OCI-LY7 (cell line): ENCODE data around the gene RCC1. TPM values are rescaled to one million over a fixed set of nuclear protein-coding genes. Genes with fewer than 3 reads are reported as not detected.

Experiments used
- BruUV-seq: library from RNA; stranded (reverse); fragments of 400-500 nt; replicated peaks from 2 replicates; lab custom pipeline; 2021; lab: Mats Ljungman, UMichigan
- CTCF ChIA-PET: fragments of 300-600 bp; sonication (Branson Sonifier 250); formaldehyde crosslinking; loops from one replicate; lab custom pipeline; 2022; ENCODE audit warnings: antibody characterized with exemption; ENCODE audit not compliant: unreplicated experiment; lab: Charles Lee
- POLR2A ChIA-PET: fragments of 300-600 bp; sonication (Branson Sonifier 250); formaldehyde crosslinking; loops from one replicate; lab custom pipeline; 2022; ENCODE audit warnings: antibody characterized with exemption; lab: Charles Lee
- DNase-seq: peaks from one replicate; pipeline ENCODE4 v3.0.0-alpha.2; 2015; ENCODE audit warnings: low spot score
- H2AFZ ChIP-seq: fragments of 200-600 bp; sonication (generic), shearing (Covaris generic); 2 replicates; pipeline ENCODE4 v1.6.1; 2014; ENCODE audit warnings: mild to moderate bottlenecking, antibody characterized with exemption, low read length, moderate library complexity
- H3K27ac ChIP-seq: fragments of 200-600 bp; sonication (generic); 2 replicates; pipeline ENCODE4 v1.5.1; 2014; ENCODE audit warnings: mixed run types, low read depth, mild to moderate bottlenecking, moderate library complexity, low read length, inconsistent platforms; ENCODE audit not compliant: poor library complexity, severe bottlenecking
- H3K36me3 ChIP-seq: fragments of 200-600 bp; sonication (generic); 2 replicates; pipeline ENCODE4 v1.6.1; 2014; ENCODE audit warnings: mild to moderate bottlenecking, antibody characterized with exemption, low read length, moderate library complexity, mixed read lengths; ENCODE audit not compliant: insufficient read depth
- H3K4me1 ChIP-seq: fragments of 200-600 bp; sonication (generic); 2 replicates; pipeline ENCODE4 v1.5.1; 2014; ENCODE audit warnings: mild to moderate bottlenecking, low read length; ENCODE audit not compliant: insufficient read depth, poor library complexity, severe bottlenecking
- H3K4me2 ChIP-seq: fragments of 200-600 bp; sonication (generic); 2 replicates; pipeline ENCODE4 v1.6.1; 2014; ENCODE audit warnings: mild to moderate bottlenecking, low read length
- H3K4me3 ChIP-seq: fragments of 200-600 bp; sonication (generic); 2 replicates; pipeline ENCODE4 v1.5.1; 2014; ENCODE audit warnings: mild to moderate bottlenecking, low read depth, low read length; ENCODE audit not compliant: poor library complexity, severe bottlenecking
- H3K79me2 ChIP-seq: fragments of 200-600 bp; sonication (generic); 2 replicates; pipeline ENCODE4 v1.6.1; 2016; ENCODE audit warnings: low read depth, mild to moderate bottlenecking, low read length, moderate library complexity, mixed read lengths; ENCODE audit not compliant: insufficient read depth
- H3K9me2 ChIP-seq: fragments of 200-600 bp; sonication (generic); 2 replicates; pipeline ENCODE4 v1.6.1; 2016; ENCODE audit warnings: mild to moderate bottlenecking, low read length, mixed read lengths; ENCODE audit not compliant: insufficient read depth
- H3K9me3 ChIP-seq: fragments of 200-600 bp; sonication (generic); 2 replicates; pipeline ENCODE4 v1.6.1; 2014; ENCODE audit warnings: mild to moderate bottlenecking, mixed run types, low read length, mixed read lengths
- H4K20me1 ChIP-seq: fragments of 200-600 bp; sonication (generic); 2 replicates; pipeline ENCODE4 v1.6.1; 2014; ENCODE audit warnings: mild to moderate bottlenecking, antibody characterized with exemption, low read length, moderate library complexity, mixed read lengths; ENCODE audit not compliant: insufficient read depth
- CTCF ChIP-seq: fragments of 200-600 bp; sonication (generic); conservative IDR thresholded peaks from 2 replicates; pipeline ENCODE4 v1.5.1; 2014; ENCODE audit warnings: mild to moderate bottlenecking, antibody characterized with exemption, low read length, moderate library complexity, mixed read lengths
- EZH2phosphoT487 ChIP-seq: fragments of 200-600 bp; sonication (generic); IDR thresholded peaks from 2 replicates; pipeline ENCODE4 v1.6.1; 2018; ENCODE audit warnings: low read depth, borderline replicate concordance, mild to moderate bottlenecking, mixed run types, antibody characterized with exemption, low read length, moderate library complexity, mixed read lengths
- intact Hi-C: fragments of 100-400 bp; cut with micrococcal nuclease; formaldehyde crosslinking; loops from one replicate; pipeline ENCODE4 v1.10.0; 2022; ENCODE audit not compliant: unreplicated experiment
- total RNA-seq, 2 experiments: library from RNA; depleted of rRNA in 1 of 2; stranded (reverse); fragments of >200 nt in 1 of 2; shearing (Covaris generic) in 1 of 2; gene quantifications; 2 replicates each; pipeline ENCODE4 v1.2.3, GENCODE V29; 2014 to 2022

Gene RCC1
- total RNA-seq, 2 experiments from 2014 or later = 87.6 to 108 TPM

GRCh38 chr1:28548318-28548717 is 42.5 kb downstream of the RCC1 start:
- H3K79me2 ChIP-seq = peaks cover under 1% of the 10 kb centered on the region; the same call in 1 of the 2 replicates
- H3K4me1 ChIP-seq = peaks cover 18% of the 10 kb centered on the region
- intact Hi-C loops = no loop called here
- H3K4me3 ChIP-seq = no peak overlapping the region
- DNase-seq = no peak
- H4K20me1 ChIP-seq = no peaks in the 10 kb centered on the region
- no TSS peak for BruUV-seq
- H2AFZ ChIP-seq = no peak overlapping the region
- CTCF ChIA-PET = no interaction called here
- POLR2A ChIA-PET = no interaction called here
- no peaks in the 10 kb centered on the region for H3K36me3 ChIP-seq
- TF ChIP-seq EZH2phosphoT487 (no peak), CTCF (no peak)
- H3K27ac ChIP-seq = no peak overlapping the region
- no peaks in the 10 kb centered on the region for H3K9me3 ChIP-seq
- no peaks in the 10 kb centered on the region for H3K9me2 ChIP-seq
- H3K4me2 ChIP-seq = no peak overlapping the region

GRCh38 chr1:28551381-28551780 is 45.5 kb downstream of the RCC1 start:
- ChIA-PET CTCF (no interaction called here), POLR2A (interaction anchor here (0.7 kb wide), 2 partner anchors 35 to 315 kb away, joined by 3 to 4 read pairs; partner anchors contain the start of gene ATP5IF1)
- H3K4me1 ChIP-seq = peaks cover 24% of the 10 kb centered on the region
- H3K36me3 ChIP-seq = peaks cover 16% of the 10 kb centered on the region
- no TSS peak for BruUV-seq
- H3K79me2 ChIP-seq = peaks cover 19% of the 10 kb centered on the region; the same call in 1 of the 2 replicates
- intact Hi-C loops = no loop called here
- H3K9me2 ChIP-seq = no peaks in the 10 kb centered on the region
- no peak overlapping the region for H3K4me3 ChIP-seq
- no peaks in the 10 kb centered on the region for H3K9me3 ChIP-seq
- H3K4me2 ChIP-seq = no peak overlapping the region
- H2AFZ ChIP-seq = peak overlapping the region; percentile 98; the same call in 1 of the 2 replicates
- H4K20me1 ChIP-seq = no peaks in the 10 kb centered on the region
- DNase-seq = no peak
- TF ChIP-seq CTCF (no peak), EZH2phosphoT487 (no peak)
- no peak overlapping the region for H3K27ac ChIP-seq
